Erythroblast (primary cell): ENCODE data around the gene C2.

ENCODE experiments used
- GATA1 ChIP-seq: IDR thresholded peaks from 2 replicates; pipeline ENCODE4 v1.6.1; 2011; ENCODE audit warnings: low read depth, mild to moderate bottlenecking, control low read depth, low read length, moderate library complexity
- POLR2A ChIP-seq: IDR thresholded peaks from 2 replicates; pipeline ENCODE4 v1.6.1; 2011; ENCODE audit warnings: mild to moderate bottlenecking, low read length

GRCh38 chr6:31969712-31970603 is 42.4 kb downstream of the C2 start:
- TF ChIP-seq POLR2A: no peak
- TF ChIP-seq GATA1: no peak
